ENCODE measurements around the gene KAT5.

DNA sequence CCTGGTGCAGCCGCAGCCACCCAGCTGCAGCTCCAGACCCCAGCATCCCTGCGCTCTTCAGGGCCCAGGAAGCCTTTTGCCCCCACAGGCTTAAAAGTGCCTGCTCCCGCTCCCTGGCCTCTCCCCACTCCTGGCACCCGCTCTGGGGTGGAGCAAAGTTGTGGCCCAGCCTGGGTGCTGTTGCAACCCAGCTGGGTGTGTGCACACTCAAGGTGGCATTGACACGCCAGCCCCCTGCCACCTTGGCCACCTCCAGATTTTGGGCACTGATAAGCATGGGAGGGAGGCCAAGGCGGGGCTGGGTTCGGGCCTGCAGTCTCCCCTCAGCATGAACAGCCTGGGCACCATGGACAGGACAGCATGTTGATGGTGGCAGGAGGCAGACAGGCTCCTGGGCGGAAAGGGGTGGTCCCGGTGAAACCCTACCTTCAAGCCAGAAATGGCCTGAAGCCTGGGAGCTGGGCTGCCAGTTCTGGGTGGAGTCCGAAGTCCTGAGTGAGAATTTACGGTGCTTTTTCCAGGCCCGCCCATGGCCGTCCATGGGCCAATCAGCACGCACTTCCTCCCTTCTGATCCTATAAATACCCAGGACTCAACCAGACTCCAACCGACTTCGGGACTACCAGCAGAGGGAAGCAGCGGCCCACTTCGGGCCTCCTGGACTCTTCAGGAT lies 32.1 kb downstream of the KAT5 start:
- TF ChIP-seq, protein P1, sequence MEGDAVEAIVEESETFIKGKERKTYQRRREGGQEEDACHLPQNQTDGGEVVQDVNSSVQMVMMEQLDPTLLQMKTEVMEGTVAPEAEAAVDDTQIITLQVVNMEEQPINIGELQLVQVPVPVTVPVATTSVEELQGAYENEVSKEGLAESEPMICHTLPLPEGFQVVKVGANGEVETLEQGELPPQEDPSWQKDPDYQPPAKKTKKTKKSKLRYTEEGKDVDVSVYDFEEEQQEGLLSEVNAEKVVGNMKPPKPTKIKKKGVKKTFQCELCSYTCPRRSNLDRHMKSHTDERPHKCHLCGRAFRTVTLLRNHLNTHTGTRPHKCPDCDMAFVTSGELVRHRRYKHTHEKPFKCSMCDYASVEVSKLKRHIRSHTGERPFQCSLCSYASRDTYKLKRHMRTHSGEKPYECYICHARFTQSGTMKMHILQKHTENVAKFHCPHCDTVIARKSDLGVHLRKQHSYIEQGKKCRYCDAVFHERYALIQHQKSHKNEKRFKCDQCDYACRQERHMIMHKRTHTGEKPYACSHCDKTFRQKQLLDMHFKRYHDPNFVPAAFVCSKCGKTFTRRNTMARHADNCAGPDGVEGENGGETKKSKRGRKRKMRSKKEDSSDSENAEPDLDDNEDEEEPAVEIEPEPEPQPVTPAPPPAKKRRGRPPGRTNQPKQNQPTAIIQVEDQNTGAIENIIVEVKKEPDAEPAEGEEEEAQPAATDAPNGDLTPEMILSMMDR (IDR thresholded peaks at IDR 0.05; ENCODE audit: low read depth, low read length, poor library complexity, severe bottlenecking): peak; percentile 22
- TF ChIP-seq EZH2phosphoT487 (IDR thresholded peaks at IDR 0.05; ENCODE audit: borderline replicate concordance, low read length): no peak
